Breast epithelium (tissue), 3 donors: ENCODE data around the gene C16orf96.

Source experiments
- CTCF ChIP-seq, 3 donors: fragments of 450-650 bp; IDR thresholded peaks; one replicate each; pipeline ENCODE4 v1.5.1; 2016 to 2017; ENCODE audit warnings: antibody characterized with exemption in 3 of 3, mild to moderate bottlenecking in 3 of 3, moderate library complexity in 3 of 3
- POLR2A ChIP-seq: fragments of 450-650 bp; IDR thresholded peaks from one replicate; pipeline ENCODE4 v1.6.1; 2016; ENCODE audit warnings: antibody characterized with exemption, mild to moderate bottlenecking, moderate library complexity

- TF ChIP-seq POLR2A (no peak), CTCF (IDR thresholded peaks at IDR 0.05) (no peak)
Measured at GRCh38 chr16:4539716-4540284, 16.3 kb upstream of the C16orf96 start.
